Stimulated activated CD8-positive, alpha-beta memory T cell treated with anti-CD3 and anti-CD28 coated beads, Interleukin-4, amount 100 ng/mL, for 24 hours (primary cell): ENCODE data around the gene SLC22A8.
"Not testable (repeated sequence)": the region's sequence is repeated elsewhere in the genome, so short reads cannot be mapped to it uniquely, and the experiment has no call there.

ENCODE experiments used
- DNase-seq: peaks from one replicate; pipeline ENCODE4 v3.0.0-alpha.2; 2020; ENCODE audit warnings: low read depth

The SLC22A8 gene, protein sequence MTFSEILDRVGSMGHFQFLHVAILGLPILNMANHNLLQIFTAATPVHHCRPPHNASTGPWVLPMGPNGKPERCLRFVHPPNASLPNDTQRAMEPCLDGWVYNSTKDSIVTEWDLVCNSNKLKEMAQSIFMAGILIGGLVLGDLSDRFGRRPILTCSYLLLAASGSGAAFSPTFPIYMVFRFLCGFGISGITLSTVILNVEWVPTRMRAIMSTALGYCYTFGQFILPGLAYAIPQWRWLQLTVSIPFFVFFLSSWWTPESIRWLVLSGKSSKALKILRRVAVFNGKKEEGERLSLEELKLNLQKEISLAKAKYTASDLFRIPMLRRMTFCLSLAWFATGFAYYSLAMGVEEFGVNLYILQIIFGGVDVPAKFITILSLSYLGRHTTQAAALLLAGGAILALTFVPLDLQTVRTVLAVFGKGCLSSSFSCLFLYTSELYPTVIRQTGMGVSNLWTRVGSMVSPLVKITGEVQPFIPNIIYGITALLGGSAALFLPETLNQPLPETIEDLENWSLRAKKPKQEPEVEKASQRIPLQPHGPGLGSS

GRCh38 chr11:63015521-63016215, at the start of gene SLC22A8:
Gene SLC22A8 (minus strand): TSS chr11:63015841. CDS start chr11:63014958, 883 bp downstream.
- DNase-seq, result no peak

GRCh38 chr11:63046203-63046602, 30.6 kb upstream of the SLC22A8 start:
- not testable (repeated sequence) for DNase-seq

DNA sequence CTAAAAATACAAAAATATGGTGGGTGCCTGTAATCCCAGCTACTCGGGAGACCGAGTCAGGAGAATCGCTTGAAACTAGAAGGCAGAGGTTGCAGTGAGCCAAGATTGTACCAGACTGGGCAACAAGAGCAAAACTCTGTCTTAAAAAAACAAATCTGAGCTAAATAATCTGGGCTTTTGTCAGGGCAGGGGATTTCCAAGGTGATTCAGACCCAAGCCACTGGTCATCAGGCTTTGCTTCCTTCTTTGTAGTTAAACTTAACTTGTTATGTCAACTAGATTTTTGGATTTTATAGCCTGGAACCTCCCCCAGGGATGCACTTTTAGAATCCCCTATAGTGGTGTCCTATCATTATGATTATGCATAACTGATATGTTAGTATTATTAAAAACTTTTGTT, 27.0 kb upstream of the SLC22A8 start:
- DNase-seq, result no peak

- no peak for DNase-seq
Observed at GRCh38 chr11:63032457-63032856, 16.8 kb upstream of the SLC22A8 start.

GRCh38 chr11:63023841-63024648, 8.4 kb upstream of the SLC22A8 start:
- peak; percentile 80 for DNase-seq

- no peak for DNase-seq
Observed at GRCh38 chr11:63023222-63023814, 7.7 kb upstream of the SLC22A8 start.

GRCh38 chr11:63022441-63022840, 6.8 kb upstream of the SLC22A8 start:
- no peak for DNase-seq

GRCh38 chr11:63020671-63021291, 5.1 kb upstream of the SLC22A8 start:
- no peak for DNase-seq

- no peak for DNase-seq
Observed at GRCh38 chr11:63019506-63019905, 3.9 kb upstream of the SLC22A8 start.

DNA sequence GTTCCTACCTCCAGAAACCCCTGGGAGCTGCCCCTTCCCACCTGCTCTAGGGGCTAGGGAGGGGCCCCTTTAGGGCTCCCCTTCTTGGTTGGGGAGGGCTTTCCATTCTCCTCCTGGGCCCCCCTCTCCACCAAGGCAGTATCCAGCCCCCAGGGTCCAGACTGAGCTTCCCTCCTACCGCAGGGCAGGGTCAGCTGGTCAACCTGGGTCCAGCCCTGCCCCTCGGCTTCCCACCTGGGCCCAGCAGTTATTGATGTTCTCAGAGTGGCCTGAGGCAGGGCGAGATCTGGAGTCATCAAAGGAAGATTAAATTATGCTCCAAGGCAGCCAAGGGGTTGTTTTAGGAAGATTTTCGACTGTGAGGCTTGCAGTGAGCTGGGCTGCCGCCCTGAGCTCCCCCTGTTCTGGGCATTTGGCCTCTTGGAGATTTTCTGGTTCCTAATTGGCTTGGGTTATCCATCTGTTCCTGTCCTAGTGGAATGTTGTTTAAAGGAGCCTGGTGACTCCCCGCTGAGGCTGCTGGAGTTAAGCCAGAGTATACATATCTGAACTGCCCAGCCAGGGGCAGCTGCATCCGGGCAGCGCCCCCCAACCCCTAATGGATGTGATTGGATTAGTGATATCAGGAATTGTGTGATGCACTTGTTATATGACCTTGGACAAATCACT, 1.8 kb upstream of the SLC22A8 start:
- DNase-seq, result no peak

- DNase-seq, result no peak
Observed at GRCh38 chr11:63014408-63015055, 1.1 kb downstream of the SLC22A8 start.

- no peak for DNase-seq
Observed at GRCh38 chr11:63012839-63013238, 2.8 kb downstream of the SLC22A8 start.

- no peak for DNase-seq
Observed at GRCh38 chr11:63012430-63012829, 3.2 kb downstream of the SLC22A8 start.

- no peak for DNase-seq
Observed at GRCh38 chr11:63010934-63011439, 4.7 kb downstream of the SLC22A8 start.

DNA sequence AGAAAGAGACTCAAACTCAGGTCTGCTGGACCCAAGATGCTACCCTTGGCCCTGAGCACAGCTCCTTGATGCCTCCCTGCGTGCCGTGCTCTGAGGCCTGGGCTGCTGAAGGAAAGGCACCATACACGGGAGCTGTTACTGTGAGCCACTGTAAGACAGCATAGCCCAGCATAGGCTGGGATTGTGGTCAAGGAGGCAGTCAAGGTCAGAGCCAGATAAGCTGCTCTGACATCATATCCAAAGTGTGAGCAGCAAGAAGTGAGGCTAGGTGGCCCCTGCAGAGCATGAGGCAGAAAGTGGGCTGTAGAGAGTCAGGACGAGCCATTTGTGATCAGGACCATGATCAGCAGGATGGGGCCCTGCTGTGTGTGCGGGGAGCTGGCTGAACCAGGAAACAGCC, 7.7 kb downstream of the SLC22A8 start:
- no peak for DNase-seq

DNA sequence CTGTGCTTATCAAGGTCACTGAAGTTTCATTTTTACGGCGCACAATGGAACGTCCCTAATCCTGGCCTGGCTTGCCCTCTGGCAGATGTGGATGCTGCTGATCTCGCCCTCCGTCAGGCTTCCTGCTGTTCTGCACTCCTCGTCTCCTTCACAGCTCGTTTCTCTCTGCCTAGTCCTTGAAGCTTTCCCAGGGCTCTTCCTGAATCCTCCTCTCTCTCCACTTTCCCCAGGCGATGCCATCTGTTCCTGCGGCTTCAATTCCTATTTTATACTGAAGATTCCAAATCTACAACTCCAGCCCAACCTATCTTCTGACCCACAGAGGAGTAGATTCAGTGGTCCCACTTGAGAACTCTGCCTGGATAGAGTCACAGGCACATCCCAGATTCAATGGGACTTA, 14.2 kb downstream of the SLC22A8 start:
- no peak for DNase-seq

DNA sequence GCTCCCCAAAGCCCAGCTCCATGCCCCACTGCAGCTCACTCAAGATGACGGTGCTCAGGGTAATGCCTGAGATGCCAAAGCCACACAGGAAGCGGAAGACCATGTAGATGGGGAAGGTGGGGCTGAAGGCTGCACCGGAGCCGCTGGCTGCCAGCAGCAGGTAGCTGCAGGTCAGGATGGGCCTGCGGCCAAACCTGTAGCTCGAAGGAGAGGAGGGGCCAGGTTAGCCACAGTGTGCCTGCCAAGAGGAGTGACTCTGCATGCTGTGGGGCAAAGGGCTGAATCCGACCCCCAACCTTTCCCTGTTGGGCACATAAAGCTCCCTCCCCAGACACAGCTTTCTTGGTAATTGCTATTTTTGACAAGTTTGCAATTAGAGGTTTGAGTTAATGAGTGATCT, 16.0 kb downstream of the SLC22A8 start:
- DNase-seq, result no peak

GRCh38 chr11:62999156-62999555, 16.5 kb downstream of the SLC22A8 start:
- DNase-seq, result no peak

DNA sequence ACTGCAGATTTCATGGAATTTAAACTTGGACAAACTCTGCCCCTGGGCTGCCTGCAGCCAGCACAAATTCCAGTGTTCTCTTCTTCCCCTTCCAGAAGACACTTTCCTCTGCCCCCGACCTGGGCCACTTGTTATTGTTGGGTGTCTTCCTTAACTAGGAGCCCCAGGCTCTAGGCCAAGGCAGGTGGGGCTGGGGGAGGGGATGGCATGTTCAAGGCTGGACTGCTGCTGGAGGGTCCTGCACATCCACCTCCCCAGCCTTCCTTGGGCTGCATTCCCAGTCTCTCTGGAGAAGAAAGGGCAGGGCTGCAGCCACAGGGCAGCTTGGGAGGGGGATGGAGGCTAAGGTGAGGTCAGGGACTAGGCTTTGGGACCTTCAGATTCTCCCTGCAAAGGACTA, 19.4 kb downstream of the SLC22A8 start:
- DNase-seq, result no peak

DNA sequence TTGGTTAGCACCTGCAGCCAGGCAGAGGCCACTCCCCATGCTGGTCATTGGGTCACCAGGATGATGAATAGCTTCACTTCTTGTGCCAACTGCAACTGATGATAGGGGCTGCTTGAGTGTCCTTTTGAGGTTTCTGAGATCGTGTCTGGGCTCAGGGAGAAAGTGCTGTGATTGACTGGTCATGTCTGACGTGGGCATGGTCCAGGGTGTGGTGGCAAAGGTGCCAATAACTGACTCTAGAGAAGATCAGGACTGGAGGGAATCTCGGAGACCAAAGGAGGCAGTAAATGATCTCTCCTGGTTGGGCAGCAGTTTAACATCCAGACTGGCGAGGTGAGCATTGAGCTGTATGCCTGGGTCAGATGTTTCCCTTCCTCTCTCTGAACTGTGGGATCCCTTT, 20.9 kb downstream of the SLC22A8 start:
- no peak for DNase-seq
